Activated CD4-positive, alpha-beta memory T cell treated with anti-CD3 and anti-CD28 coated beads, Interleukin-2, amount 10 ng/mL, durations not matched to agents 7 days and 5 days (primary cell): ENCODE data around the gene PRPF38B. TPM values are rescaled to one million over a fixed set of nuclear protein-coding genes. Genes with fewer than 3 reads are reported as not detected.
"Not testable (repeated sequence)": the region's sequence is repeated elsewhere in the genome, so short reads cannot be mapped to it uniquely, and the experiment has no call there.

Experiments used
- CTCF ChIA-PET: fragments of 350-600 bp; sonication (Branson Sonifier 250); formaldehyde crosslinking; loops from one replicate; lab custom pipeline; 2021; ENCODE audit warnings: antibody characterized with exemption, inconsistent platforms; lab: Charles Lee
- POLR2A ChIA-PET: fragments of 350-600 bp; sonication (Branson Sonifier 250); formaldehyde crosslinking; loops from one replicate; lab custom pipeline; 2021; ENCODE audit warnings: antibody characterized with exemption; lab: Charles Lee
- DNase-seq: peaks from one replicate; pipeline ENCODE4 v3.0.0-alpha.2; 2020
- H3K27ac Mint-ChIP-seq: one replicate; pipeline ENCODE4 v1.8.0; 2021; ENCODE audit warnings: mild to moderate bottlenecking, mixed read lengths
- H3K27me3 Mint-ChIP-seq: one replicate; pipeline ENCODE4 v1.8.0; 2021; ENCODE audit warnings: mixed read lengths
- H3K36me3 Mint-ChIP-seq: one replicate; pipeline ENCODE4 v1.8.0; 2021; ENCODE audit warnings: low read depth, mixed read lengths
- H3K4me1 Mint-ChIP-seq: one replicate; pipeline ENCODE4 v1.8.0; 2021; ENCODE audit warnings: mixed read lengths
- H3K4me3 Mint-ChIP-seq: one replicate; pipeline ENCODE4 v1.8.0; 2021; ENCODE audit warnings: mild to moderate bottlenecking, mixed read lengths
- H3K9me3 Mint-ChIP-seq: one replicate; pipeline ENCODE4 v1.8.0; 2021; ENCODE audit warnings: mixed read lengths
- total RNA-seq, 2 experiments: library from RNA; stranded (reverse); gene quantifications; one replicate each; pipeline ENCODE4 v1.2.3, GENCODE V29; 2021

Gene PRPF38B
- total RNA-seq, 2 experiments from 2014 or later: 68.5 to 70.5 TPM

DNA sequence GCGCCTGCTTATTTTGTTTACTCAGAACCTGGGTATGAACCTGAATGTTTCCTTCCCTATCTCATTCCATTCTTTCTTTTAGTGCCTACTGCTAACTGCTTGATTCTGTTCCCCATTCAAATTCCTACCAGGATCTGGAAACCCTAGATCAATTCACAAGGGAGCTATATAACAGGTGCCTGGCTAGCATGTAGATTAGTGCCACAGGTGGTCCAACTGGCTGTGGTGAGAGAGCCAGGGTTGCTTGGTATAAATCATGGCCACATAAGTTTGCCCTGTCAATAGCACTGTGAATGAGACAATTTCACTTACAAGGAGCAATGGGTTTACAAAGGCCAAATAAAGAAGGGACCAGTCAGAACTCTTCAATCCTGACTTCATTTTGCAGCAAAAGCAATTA is 6.6 kb upstream of the PRPF38B start:
- CTCF ChIA-PET: no interaction called here

DNA sequence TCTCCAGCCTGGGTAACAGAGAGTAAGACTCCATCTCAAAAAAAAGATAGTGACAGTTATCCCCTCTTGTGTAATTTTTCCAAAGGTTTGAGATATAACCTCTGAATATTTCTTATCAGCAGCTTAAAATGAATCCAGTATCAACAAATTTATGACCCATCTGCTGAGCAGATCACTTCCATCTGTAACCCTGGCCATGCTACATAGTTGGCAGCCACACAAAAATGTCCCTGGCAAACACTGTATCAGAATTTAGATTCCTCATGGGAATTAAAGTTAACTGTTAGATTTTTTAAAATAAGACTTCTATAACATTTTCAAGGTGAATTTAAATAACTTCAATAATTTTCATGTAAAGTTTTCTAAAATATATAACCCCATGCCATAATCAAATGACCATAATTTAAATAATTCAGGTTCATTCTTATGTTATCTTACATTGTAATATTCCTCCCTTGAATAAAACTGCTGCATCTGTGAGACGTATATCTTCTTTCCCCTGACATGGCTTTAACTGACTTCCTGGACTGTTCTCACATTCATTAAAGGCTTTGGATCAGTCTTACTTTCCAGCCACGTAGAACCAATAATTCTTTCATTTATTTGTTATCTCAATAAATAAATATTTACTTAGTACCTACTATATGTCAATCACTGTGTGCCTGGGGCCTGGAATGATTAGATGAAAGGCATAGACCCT is 5.3 kb upstream of the PRPF38B start:
- no peak overlapping the region for H3K27ac Mint-ChIP-seq
- peaks cover 18% of the 10 kb centered on the region for H3K4me1 Mint-ChIP-seq
- peaks cover 4% of the 10 kb centered on the region for H3K27me3 Mint-ChIP-seq
- no peak overlapping the region for H3K4me3 Mint-ChIP-seq
- POLR2A ChIA-PET: interaction anchor here (0.8 kb wide), 1 partner anchor 36 kb away, joined by 3 read pairs; no protein-coding TSS in a partner anchor
- no peak for DNase-seq
- CTCF ChIA-PET: no interaction called here
- H3K9me3 Mint-ChIP-seq: no peaks in the 10 kb centered on the region
- no peaks in the 10 kb centered on the region for H3K36me3 Mint-ChIP-seq

More for the DNA sequence above, 6.6 kb upstream of the PRPF38B start:
- Mint-ChIP-seq H3K27me3 (peaks cover 6% of the 10 kb centered on the region), H3K27ac (no peak overlapping the region), H3K9me3 (no peaks in the 10 kb centered on the region), H3K4me1 (peaks cover 8% of the 10 kb centered on the region), H3K36me3 (no peaks in the 10 kb centered on the region), H3K4me3 (no peak overlapping the region)
- POLR2A ChIA-PET: no interaction called here
- no peak for DNase-seq

DNA sequence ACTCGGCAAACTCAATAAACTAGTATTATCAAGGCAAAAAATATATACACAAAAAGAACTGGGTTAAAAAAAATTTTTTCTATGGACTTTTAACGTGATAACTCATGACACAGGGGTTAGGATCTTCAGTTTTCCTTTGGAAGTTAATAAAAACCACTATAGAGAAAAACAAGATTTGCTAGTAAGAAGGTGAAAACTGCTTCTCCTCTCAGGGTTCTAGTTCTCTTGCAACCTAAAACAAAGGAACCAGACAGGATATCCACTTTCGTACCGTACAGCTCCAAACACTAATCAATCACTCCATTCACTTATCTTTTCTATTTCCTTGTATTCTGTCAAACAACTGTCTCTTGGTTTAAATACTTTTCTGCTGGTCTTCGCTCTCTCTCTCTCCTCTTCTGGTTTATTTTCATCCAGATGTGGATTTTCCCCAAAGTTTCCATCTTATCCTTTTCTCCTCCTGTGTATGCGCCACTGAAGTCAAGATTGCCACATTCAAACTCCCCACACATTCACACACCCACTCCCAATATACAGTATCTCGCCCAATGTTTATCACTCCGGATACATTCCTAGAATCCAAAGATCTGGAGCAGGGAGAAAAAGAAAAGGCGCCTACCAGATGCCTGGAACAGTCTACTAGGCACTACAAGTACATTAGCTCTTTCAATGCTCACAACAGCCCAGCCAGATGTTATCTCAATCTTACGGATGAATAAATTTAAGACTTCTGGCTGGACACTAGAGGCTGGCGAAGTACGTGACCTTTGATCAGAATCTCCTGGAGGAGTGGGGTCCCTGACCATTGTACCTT is 775 bp upstream of the PRPF38B start:
- Mint-ChIP-seq H3K27ac (peak overlapping the region; percentile 96), H3K36me3 (peaks cover 33% of the 10 kb centered on the region), H3K4me3 (peak overlapping the region; percentile 91), H3K9me3 (no peaks in the 10 kb centered on the region), H3K27me3 (no peaks in the 10 kb centered on the region), H3K4me1 (peaks cover 35% of the 10 kb centered on the region)
- DNase-seq: no peak
- POLR2A ChIA-PET: interaction anchor here (0.8 to 5.6 kb wide), 45 partner anchors 9 to 1648 kb away, joined by 3 to 338 read pairs (median 5); partner anchors contain the start of genes EEIG2, GNAI3, HENMT1 and RBM15
- CTCF ChIA-PET: interaction anchor here (1.1 to 4.8 kb wide), 17 partner anchors 11 to 491 kb away, joined by 3 to 64 read pairs (median 9); partner anchors contain the start of genes EEIG2, ELAPOR1, HENMT1 and SLC25A24

DNA sequence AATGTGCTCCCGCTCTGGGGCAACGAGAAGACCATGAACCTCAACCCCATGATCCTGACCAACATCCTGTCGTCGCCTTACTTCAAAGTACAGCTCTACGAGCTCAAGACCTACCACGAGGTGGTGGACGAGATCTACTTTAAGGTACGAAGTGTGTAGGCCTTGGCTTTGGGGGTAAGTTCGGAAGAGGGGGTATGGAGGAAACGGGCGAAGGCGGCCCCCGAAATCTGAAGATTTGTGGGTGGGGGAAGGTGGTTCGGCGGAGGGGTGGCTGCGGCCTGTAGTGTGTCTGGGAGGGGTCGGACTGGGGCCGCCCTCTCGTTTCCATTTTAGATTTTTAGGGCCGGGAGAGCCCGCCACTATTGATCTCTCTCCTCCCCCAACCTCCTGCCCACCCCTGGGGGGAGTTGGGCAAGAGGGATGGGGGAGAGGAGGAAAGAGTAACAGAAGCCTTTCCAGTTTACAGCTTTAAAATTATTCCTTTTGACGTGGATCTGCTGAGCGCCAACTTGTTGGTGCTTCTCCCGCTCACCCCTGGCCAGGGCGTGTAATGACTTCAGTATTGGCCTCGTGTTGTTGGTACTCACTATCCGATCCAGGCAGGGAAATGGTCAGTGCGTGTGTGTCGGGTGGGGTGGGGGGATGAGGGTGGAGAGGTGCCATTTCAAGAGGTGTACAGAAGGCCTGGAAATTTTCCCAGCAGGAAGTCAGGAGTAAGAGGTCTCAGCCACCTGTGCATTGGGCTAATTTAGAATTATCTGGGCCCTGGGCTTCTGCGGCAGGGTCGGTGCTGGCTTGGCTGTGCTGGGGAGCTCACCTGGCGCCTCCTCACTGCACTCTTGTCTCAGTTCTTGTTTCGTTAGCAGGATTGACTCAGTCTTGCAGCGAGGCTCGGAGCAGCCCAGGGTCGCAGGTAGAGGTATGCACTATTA is 880 bp downstream of the PRPF38B start:
- H3K4me3 Mint-ChIP-seq: peak overlapping the region; percentile 91
- H3K27me3 Mint-ChIP-seq: no peaks in the 10 kb centered on the region
- no peaks in the 10 kb centered on the region for H3K9me3 Mint-ChIP-seq
- peak overlapping the region; percentile 96 for H3K27ac Mint-ChIP-seq
- peaks cover 49% of the 10 kb centered on the region for H3K36me3 Mint-ChIP-seq
- H3K4me1 Mint-ChIP-seq: peaks cover 50% of the 10 kb centered on the region
- peak; percentile 84 for DNase-seq
- ChIA-PET POLR2A (interaction anchor here (0.6 to 5.6 kb wide), 54 partner anchors 8 to 1646 kb away, joined by 3 to 338 read pairs (median 5); partner anchors contain the start of genes CLCC1, EEIG2, FNDC7 and GNAI3), CTCF (interaction anchor here (0.5 to 4.8 kb wide), 23 partner anchors 10 to 552 kb away, joined by 3 to 64 read pairs (median 6); partner anchors contain the start of genes CLCC1, EEIG2, ELAPOR1 and HENMT1)

DNA sequence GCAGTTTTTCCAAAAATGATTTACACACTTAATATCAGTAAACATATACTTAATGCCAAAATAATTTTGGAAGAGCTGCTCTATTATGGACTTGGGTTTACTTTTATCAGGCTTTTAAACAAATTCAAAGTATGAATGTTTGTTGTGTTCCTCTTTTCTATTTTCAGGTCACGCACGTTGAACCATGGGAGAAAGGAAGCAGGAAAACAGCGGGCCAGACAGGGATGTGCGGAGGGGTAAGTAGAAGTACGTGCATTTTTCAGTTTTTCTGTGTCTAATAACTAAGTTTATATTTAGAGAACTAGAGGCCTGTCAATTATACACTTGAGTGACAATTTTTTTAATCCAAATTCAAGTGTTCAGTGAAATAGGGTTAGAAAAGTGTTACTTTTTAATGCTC is 3.4 kb downstream of the PRPF38B start:
- DNase-seq: no peak
- peak overlapping the region; percentile 59 for H3K27ac Mint-ChIP-seq
- peaks cover 74% of the 10 kb centered on the region for H3K36me3 Mint-ChIP-seq
- ChIA-PET CTCF (interaction anchor here (4.8 kb wide), 1 partner anchor 9 kb away, joined by 38 read pairs; no protein-coding TSS in a partner anchor), POLR2A (interaction anchor here (0.5 to 5.6 kb wide), 6 partner anchors 11 to 264 kb away, joined by 3 to 338 read pairs (median 102); partner anchors contain the start of genes GPSM2, HENMT1 and STXBP3)
- no peaks in the 10 kb centered on the region for H3K27me3 Mint-ChIP-seq
- H3K4me1 Mint-ChIP-seq: peaks cover 67% of the 10 kb centered on the region
- H3K9me3 Mint-ChIP-seq: no peaks in the 10 kb centered on the region
- peak overlapping the region; percentile 70 for H3K4me3 Mint-ChIP-seq

DNA sequence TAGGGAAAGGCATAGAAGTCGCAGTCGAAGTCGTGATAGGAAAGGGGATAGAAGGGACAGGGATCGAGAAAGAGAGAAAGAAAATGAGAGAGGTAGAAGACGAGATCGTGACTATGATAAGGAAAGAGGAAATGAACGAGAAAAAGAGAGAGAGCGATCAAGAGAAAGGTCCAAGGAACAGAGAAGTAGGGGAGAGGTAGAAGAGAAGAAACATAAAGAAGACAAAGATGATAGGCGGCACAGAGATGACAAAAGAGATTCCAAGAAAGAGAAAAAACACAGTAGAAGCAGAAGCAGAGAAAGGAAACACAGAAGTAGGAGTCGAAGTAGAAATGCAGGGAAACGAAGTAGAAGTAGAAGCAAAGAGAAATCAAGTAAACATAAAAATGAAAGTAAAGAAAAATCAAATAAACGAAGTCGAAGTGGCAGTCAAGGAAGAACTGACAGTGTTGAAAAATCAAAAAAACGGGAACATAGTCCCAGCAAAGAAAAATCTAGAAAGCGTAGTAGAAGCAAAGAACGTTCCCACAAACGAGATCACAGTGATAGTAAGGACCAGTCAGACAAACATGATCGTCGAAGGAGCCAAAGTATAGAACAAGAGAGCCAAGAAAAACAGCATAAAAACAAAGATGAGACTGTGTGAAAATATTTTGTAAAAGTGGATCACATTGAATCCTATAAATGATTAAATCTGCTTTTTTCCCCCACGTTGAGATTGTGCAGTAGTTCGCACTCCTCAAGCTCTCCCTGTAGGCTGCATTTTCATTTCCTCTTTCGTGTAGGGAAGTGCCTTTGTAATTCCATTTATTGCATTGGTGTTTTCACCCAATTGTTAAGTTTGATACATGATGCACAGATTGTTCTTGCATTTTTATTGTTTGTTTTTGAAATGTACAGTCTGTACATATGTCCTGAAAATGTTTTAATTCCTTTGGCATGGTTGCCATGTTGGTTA is 7.5 kb downstream of the PRPF38B start:
- no peaks in the 10 kb centered on the region for H3K9me3 Mint-ChIP-seq
- H3K4me3 Mint-ChIP-seq: peak overlapping the region; percentile 72
- H3K4me1 Mint-ChIP-seq: peaks cover 78% of the 10 kb centered on the region
- CTCF ChIA-PET: no interaction called here
- no peaks in the 10 kb centered on the region for H3K27me3 Mint-ChIP-seq
- POLR2A ChIA-PET: no interaction called here
- DNase-seq: no peak
- H3K36me3 Mint-ChIP-seq: peaks cover 74% of the 10 kb centered on the region
- H3K27ac Mint-ChIP-seq: peak overlapping the region; percentile 79

DNA sequence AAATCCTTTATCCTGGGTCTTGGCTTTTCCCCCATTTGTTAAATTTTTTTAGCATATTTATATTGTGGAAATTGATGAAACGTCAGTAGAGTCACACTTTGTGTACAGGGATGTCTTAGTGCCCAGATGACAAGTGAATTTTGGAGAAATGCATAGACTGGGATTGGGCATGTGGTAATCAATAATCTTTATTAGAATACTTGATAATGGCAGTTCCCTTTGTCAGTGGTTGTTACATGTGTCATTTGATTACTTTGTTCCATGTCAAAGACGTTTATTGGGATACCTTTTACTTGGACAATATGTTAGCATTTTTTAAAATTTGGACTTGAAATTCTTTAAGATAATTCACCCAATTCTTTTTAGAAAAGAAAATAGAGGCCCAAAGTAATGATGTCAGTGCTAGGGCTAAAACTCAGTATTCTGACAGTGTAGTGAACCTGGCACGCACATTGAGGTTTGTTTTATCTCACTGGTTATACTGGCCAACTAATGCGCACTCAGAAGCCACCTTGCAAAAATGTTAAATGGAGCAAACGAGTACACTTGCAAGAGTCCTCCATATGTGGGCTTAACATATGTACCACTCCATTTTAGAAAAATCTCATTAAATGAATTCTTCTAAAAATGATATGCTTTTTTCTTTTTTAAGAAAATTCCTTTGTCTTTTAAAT is 9.2 kb downstream of the PRPF38B start:
- H3K27me3 Mint-ChIP-seq: no peaks in the 10 kb centered on the region
- no peaks in the 10 kb centered on the region for H3K9me3 Mint-ChIP-seq
- peaks cover 61% of the 10 kb centered on the region for H3K36me3 Mint-ChIP-seq
- peaks cover 80% of the 10 kb centered on the region for H3K4me1 Mint-ChIP-seq
- H3K4me3 Mint-ChIP-seq: no peak overlapping the region
- no peak for DNase-seq
- H3K27ac Mint-ChIP-seq: peak overlapping the region; percentile 40
- CTCF ChIA-PET: interaction anchor here (5.2 kb wide), 1 partner anchor 8 kb away, joined by 38 read pairs; the partner anchor contains the start of gene PRPF38B
- POLR2A ChIA-PET: interaction anchor here (1.0 to 9.9 kb wide), 3 partner anchors 8 to 18 kb away, joined by 4 to 146 read pairs (median 5); partner anchors contain the start of gene PRPF38B

DNA sequence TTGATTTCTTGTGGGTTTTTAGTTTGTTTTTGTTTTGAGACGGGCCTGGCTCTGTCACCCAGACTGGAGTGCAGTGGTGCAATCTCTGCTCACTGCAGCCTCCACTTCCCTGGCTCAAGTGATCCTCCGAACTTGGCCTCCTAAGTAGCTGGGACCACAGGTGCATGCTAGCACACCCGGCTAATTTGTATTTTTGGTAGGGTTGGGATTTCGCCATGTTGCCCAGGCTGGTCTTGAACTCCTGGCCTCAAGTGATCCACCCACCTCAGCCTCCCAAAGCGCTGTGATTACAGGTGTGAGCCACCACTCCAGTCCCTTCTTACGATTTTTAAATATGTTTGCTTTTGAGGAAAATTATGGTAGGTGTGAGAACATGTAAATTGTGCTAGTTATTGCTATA is 10.0 kb downstream of the PRPF38B start:
- H3K9me3 Mint-ChIP-seq, H3K4me3 Mint-ChIP-seq, H3K27me3 Mint-ChIP-seq, DNase-seq: not testable (repeated sequence)
- peaks cover 72% of the 10 kb centered on the region for H3K4me1 Mint-ChIP-seq
- ChIA-PET POLR2A (interaction anchor here (1.4 to 9.9 kb wide), 5 partner anchors 9 to 56 kb away, joined by 4 to 146 read pairs (median 19); partner anchors contain the start of genes HENMT1 and PRPF38B), CTCF (interaction anchor here (5.2 kb wide), 1 partner anchor 9 kb away, joined by 38 read pairs; the partner anchor contains the start of gene PRPF38B)
- peak overlapping the region; percentile 62 for H3K27ac Mint-ChIP-seq
- H3K36me3 Mint-ChIP-seq: peaks cover 53% of the 10 kb centered on the region

DNA sequence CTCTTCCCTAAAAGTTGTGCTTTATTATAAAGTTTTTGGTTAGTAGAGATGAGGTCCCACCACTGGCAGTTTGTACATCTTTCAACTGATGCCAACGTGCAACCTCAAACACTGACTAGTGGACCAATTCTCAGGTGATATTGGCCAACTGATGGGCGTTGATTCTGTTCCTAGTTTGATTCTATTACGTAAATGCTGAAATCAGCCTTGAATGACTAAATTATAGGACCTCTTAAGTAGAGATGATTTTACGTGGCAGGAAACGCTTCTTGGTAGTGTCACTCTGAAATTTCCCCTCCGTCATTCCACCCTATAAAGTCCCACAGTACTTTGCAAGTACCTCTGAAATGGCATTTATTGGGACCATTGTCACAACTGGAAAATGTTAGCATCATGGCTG is 11.8 kb downstream of the PRPF38B start:
- Mint-ChIP-seq H3K27ac (peak overlapping the region; percentile 92), H3K4me3 (peak overlapping the region; percentile 63), H3K27me3 (no peaks in the 10 kb centered on the region), H3K36me3 (peaks cover 35% of the 10 kb centered on the region), H3K9me3 (no peaks in the 10 kb centered on the region), H3K4me1 (peaks cover 61% of the 10 kb centered on the region)
- peak; percentile 28 for DNase-seq
- POLR2A ChIA-PET: interaction anchor here (0.8 to 9.9 kb wide), 7 partner anchors 11 to 193 kb away, joined by 3 to 146 read pairs (median 10); partner anchors contain the start of genes HENMT1 and PRPF38B
- CTCF ChIA-PET: interaction anchor here (1.3 to 5.2 kb wide), 4 partner anchors 10 to 144 kb away, joined by 4 to 38 read pairs (median 4); partner anchors contain the start of genes EEIG2 and PRPF38B

DNA sequence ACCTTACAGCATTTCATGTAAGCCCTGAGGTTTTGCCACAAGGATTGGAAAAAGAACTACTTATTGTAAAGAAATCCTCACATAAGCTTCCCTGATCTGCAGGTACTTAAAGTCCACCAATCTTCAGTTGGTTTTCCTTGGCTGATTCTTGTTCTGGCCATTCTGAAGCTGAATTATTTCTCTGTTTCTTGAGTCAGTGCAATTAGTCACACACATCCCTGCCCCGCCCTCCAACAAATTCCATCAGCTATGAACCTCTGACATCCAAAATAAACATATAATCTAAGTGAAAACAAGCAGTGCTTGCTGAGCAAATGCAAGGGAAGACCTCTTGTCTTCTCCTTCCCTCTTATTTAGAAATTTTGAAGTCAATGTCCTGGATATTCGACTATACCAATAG is 12.4 kb downstream of the PRPF38B start:
- peak overlapping the region; percentile 63 for H3K4me3 Mint-ChIP-seq
- H3K27me3 Mint-ChIP-seq: no peaks in the 10 kb centered on the region
- DNase-seq: no peak
- H3K9me3 Mint-ChIP-seq: no peaks in the 10 kb centered on the region
- H3K36me3 Mint-ChIP-seq: peaks cover 30% of the 10 kb centered on the region
- H3K4me1 Mint-ChIP-seq: peaks cover 60% of the 10 kb centered on the region
- POLR2A ChIA-PET: interaction anchor here (0.8 to 9.9 kb wide), 6 partner anchors 11 to 193 kb away, joined by 3 to 146 read pairs (median 12); partner anchors contain the start of genes HENMT1 and PRPF38B
- H3K27ac Mint-ChIP-seq: peak overlapping the region; percentile 92
- CTCF ChIA-PET: interaction anchor here (1.3 to 5.2 kb wide), 4 partner anchors 11 to 145 kb away, joined by 4 to 38 read pairs (median 4); partner anchors contain the start of genes EEIG2 and PRPF38B
